ENCODE measurements around the gene C20orf202.

DNA sequence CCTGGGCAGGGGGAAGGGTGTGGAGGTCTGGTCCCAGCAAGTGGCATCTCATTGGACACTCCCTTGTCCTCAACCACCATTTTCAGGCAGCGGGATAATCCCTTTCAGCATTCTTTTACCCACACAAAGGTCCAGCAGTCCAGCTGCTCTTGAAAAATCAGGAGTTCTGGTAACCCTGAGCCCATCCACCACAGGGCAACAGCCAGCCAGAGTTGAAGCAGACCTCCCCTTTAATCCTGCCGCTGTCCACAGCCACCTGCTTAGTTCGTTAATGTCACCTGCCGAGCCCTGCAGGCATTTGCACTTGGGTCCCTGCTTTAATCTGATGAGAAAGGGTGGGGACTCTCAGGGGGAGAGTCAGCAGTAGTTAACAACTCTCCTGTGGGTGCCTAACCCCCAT lies 29.6 kb upstream of the C20orf202 start:
- TF ChIP-seq, protein P1, sequence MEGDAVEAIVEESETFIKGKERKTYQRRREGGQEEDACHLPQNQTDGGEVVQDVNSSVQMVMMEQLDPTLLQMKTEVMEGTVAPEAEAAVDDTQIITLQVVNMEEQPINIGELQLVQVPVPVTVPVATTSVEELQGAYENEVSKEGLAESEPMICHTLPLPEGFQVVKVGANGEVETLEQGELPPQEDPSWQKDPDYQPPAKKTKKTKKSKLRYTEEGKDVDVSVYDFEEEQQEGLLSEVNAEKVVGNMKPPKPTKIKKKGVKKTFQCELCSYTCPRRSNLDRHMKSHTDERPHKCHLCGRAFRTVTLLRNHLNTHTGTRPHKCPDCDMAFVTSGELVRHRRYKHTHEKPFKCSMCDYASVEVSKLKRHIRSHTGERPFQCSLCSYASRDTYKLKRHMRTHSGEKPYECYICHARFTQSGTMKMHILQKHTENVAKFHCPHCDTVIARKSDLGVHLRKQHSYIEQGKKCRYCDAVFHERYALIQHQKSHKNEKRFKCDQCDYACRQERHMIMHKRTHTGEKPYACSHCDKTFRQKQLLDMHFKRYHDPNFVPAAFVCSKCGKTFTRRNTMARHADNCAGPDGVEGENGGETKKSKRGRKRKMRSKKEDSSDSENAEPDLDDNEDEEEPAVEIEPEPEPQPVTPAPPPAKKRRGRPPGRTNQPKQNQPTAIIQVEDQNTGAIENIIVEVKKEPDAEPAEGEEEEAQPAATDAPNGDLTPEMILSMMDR (conservative IDR thresholded peaks at IDR 0.05), result no peak
- no peak for TF ChIP-seq ZFX (IDR thresholded peaks at IDR 0.05)
